22Rv1 (cell line): Measurements from ENCODE around the gene GAL3ST1.

Experiments
- H3K27ac ChIP-seq: fragments of 450-650 bp; 2 replicates; pipeline ENCODE4 v1.5.1; 2017
- CTCF ChIP-seq: fragments of 450-650 bp; IDR thresholded peaks from 2 replicates; pipeline ENCODE4 v1.5.1; 2017; ENCODE audit warnings: mild to moderate bottlenecking
- ZFX ChIP-seq: fragments of 450-650 bp; IDR thresholded peaks from 2 replicates; pipeline ENCODE4 v1.6.1; 2017; ENCODE audit warnings: antibody characterized with exemption, borderline replicate concordance

Gene GAL3ST1

GRCh38 chr22:30514252-30514651, 60.2 kb downstream of the GAL3ST1 start:
- H3K27ac ChIP-seq: no peak overlapping the region
- TF ChIP-seq ZFX (no peak), CTCF (no peak)

DNA sequence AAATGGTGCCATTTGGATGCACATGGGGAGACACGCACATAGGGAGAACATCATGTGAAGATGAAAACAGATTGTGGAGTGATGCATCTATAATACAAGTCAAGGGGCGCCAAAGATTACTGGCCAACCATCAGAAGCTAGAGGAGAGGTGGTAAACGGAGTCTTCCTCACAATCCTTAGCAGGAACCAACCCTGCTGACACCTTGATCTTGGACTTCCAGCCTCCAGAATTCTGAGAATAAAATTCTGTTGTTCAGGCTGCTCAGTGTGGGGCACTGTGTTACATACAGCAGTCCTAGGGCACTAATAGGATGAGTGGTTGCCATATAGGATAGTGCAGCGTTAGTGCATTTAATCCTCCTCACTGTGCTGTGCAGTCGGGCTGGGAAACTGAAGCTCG, 61.0 kb downstream of the GAL3ST1 start:
- no peak for TF ChIP-seq ZFX
- TF ChIP-seq CTCF: no peak
- no peak overlapping the region for H3K27ac ChIP-seq

- no peak overlapping the region for H3K27ac ChIP-seq
- TF ChIP-seq CTCF (no peak), ZFX (no peak)
Observed at GRCh38 chr22:30511911-30512310, 62.6 kb downstream of the GAL3ST1 start.

GRCh38 chr22:30511109-30511508, 63.4 kb downstream of the GAL3ST1 start:
- H3K27ac ChIP-seq: no peak overlapping the region
- TF ChIP-seq ZFX (no peak), CTCF (no peak)

DNA sequence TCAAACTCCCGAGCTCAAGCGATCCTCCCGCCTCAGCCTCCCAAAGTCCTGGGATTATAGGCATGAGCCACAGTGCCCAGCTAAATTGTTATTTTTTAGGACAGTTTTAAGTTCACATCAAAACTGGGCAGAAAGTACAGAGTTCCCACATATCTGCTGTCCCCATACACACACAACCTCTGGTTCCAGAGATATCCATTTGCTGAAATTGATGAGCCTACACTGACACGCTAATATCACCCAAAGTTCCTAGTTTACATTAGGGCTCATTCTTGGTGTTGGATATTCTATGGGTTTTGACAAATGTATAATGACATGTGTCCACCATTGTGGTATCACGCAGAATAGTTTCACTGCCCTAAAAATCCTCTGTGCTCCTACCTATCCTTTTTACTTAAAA, 66.2 kb downstream of the GAL3ST1 start:
- TF ChIP-seq CTCF (no peak), ZFX (no peak)

DNA sequence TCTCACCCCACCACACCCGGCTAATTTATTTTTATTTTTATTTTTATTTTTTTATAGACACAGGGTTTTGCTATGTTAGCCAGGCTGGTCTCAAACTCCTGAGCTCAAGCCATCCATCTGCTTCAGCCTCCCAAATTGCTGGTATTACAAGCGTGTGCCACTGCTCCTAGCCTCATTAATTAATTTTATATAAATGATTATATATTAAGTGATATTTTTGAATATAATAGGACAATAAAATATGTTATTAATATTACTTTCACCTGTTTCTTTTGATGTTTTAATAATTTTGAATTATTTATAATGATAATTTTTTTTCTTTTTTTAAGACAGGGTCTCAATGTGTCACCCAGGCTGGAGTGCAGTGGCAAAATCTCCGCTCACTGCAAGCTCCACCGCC, 66.8 kb downstream of the GAL3ST1 start:
- H3K27ac ChIP-seq: no peak overlapping the region

More for the DNA sequence above, 66.2 kb downstream of the GAL3ST1 start:
- no peak overlapping the region for H3K27ac ChIP-seq

DNA sequence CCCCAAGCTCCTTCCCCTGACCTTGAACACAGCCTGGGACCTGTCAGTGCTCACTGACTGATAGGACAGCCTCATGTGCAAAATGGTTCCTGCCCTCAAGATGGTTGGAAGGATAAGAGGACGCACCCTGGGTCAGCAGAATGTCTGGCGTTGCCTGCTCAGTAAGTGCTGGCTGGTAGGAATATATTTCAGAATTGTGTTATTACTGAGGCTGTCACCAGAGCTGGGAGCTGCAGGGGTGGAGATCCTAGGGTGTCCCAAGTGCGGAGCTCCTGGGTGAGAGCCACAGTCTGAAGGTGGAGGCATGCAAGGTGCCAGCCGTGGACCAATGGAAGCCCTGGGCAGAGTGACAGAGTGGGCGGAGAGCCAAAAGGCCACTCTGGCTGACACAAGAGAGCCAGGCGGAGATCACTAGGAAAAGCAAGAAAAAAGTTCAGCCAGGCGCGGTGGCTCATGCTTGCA, 67.9 kb downstream of the GAL3ST1 start:
- H3K27ac ChIP-seq: no peak overlapping the region
- TF ChIP-seq CTCF (no peak), ZFX (no peak)

More for the DNA sequence above, 66.8 kb downstream of the GAL3ST1 start:
- no peak for TF ChIP-seq ZFX
